COLO829 (cell line): Measurements from ENCODE around the gene DPM1.

Experiments
- DNase-seq: peaks from one replicate; pipeline ENCODE4 v3.0.0; 2012; ENCODE audit warnings: low spot score

DPM1 gene

GRCh38 chr20:50930139-50930975 is 28.0 kb downstream of the DPM1 start:
- no peak for DNase-seq

- DNase-seq = peak; percentile 96
Measured at GRCh38 chr20:50929299-50930138, 28.8 kb downstream of the DPM1 start.

GRCh38 chr20:50928469-50928868 is 29.9 kb downstream of the DPM1 start:
- DNase-seq = no peak

- no peak for DNase-seq
Measured at GRCh38 chr20:50926530-50926929, 31.8 kb downstream of the DPM1 start.

- no peak for DNase-seq
Measured at GRCh38 chr20:50924261-50924920, 33.9 kb downstream of the DPM1 start.

- DNase-seq = no peak
Measured at GRCh38 chr20:50921803-50922501, 36.4 kb downstream of the DPM1 start.

GRCh38 chr20:50920997-50921396 is 37.3 kb downstream of the DPM1 start:
- no peak for DNase-seq

GRCh38 chr20:50919567-50919966 is 38.8 kb downstream of the DPM1 start:
- no peak for DNase-seq

- DNase-seq = no peak
Measured at GRCh38 chr20:50918403-50918802, 39.9 kb downstream of the DPM1 start.

GRCh38 chr20:50916934-50917333 is 41.4 kb downstream of the DPM1 start:
- no peak for DNase-seq

- peak; percentile 57 for DNase-seq
Measured at GRCh38 chr20:50916257-50916656, 42.1 kb downstream of the DPM1 start.

- no peak for DNase-seq
Measured at GRCh38 chr20:50915424-50915823, 42.9 kb downstream of the DPM1 start.

- DNase-seq = peak; percentile 30
Measured at GRCh38 chr20:50913690-50914375, 44.5 kb downstream of the DPM1 start.

- no peak for DNase-seq
Measured at GRCh38 chr20:50911716-50912115, 46.6 kb downstream of the DPM1 start.

GRCh38 chr20:50911030-50911429 is 47.3 kb downstream of the DPM1 start:
- DNase-seq = no peak

- no peak for DNase-seq
Measured at GRCh38 chr20:50909413-50909812, 48.9 kb downstream of the DPM1 start.

GRCh38 chr20:50904067-50904570 is 54.2 kb downstream of the DPM1 start:
- DNase-seq = no peak

- no peak for DNase-seq
Measured at GRCh38 chr20:50903353-50904051, 54.8 kb downstream of the DPM1 start.

GRCh38 chr20:50901301-50901700 is 57.0 kb downstream of the DPM1 start:
- DNase-seq = no peak

- no peak for DNase-seq
Measured at GRCh38 chr20:50900261-50900660, 58.1 kb downstream of the DPM1 start.

- DNase-seq = no peak
Measured at GRCh38 chr20:50898475-50898874, 59.9 kb downstream of the DPM1 start.
